ENCODE measurements around the gene RTRAF. TPM values are rescaled to one million over a fixed set of nuclear protein-coding genes. Genes with fewer than 3 reads are reported as not detected.
A peak's percentile ranks its signal among the peaks of the same experiment; 100 is the strongest.

RTRAF gene
- total and polyA plus RNA-seq, 4 donors: 84.1 to 167 (median 134) TPM

DNA sequence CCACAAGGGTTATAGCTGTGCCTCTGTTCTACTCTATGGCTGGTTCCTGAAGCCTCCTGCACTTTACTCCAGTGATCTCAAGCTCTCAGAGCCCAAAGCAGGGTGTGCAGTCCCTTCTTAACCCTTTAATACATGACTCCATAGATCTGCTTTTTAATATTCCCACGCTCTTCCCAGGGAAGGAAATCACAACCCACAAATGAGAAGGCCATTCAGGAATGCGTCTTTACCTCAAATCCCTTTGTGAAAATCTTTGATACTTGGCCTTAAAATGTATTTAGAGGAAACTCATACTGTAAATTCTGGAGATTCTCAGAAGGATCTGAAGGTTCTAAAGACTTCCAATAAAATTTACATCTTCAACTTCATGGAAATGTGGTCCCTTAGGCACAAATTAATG lies 62.5 kb downstream of the RTRAF start:
- Histone ChIP-seq H3K36me3 (ENCODE audit: control insufficient read depth in 4 of 4, insufficient read depth in 4 of 4, low read length in 4 of 4) (peaks cover 0 to 14% (median 5%) of the 10 kb centered on the region in 4 donors), H3K4me1 (ENCODE audit: control insufficient read depth in 5 of 5, insufficient read depth in 5 of 5, low read length in 5 of 5) (peaks cover 9 to 49% (median 39%) of the 10 kb centered on the region in 5 donors), H3K27me3 (ENCODE audit: control insufficient read depth in 3 of 3, insufficient read depth in 3 of 3, low read length in 2 of 3) (no peaks in the 10 kb centered on the region), H3K27ac (ENCODE audit: low read depth in 1 of 2, low read length in 1 of 2) (peak overlapping the region in 1 of 2 donors; percentile 80), H3K4me3 (no peak overlapping the region), H3K9ac (ENCODE audit: insufficient read depth in 1 of 2, low read length in 2 of 2) (no peak overlapping the region), H3K9me3 (ENCODE audit: control insufficient read depth in 4 of 4, insufficient read depth in 3 of 4, low read length in 3 of 4) (no peaks in the 10 kb centered on the region)
- WGBS, 2 donors: 46 to 70% methylated on average over 2 of the region's 2 CpGs
- no peak for TF ChIP-seq CTCF (IDR thresholded peaks at IDR 0.05; ENCODE audit: control extremely low read depth, extremely low read depth)
- ATAC-seq (ENCODE audit: insufficient read depth, low FRiP score) (no peak), DNase-seq (no peak)

DNA sequence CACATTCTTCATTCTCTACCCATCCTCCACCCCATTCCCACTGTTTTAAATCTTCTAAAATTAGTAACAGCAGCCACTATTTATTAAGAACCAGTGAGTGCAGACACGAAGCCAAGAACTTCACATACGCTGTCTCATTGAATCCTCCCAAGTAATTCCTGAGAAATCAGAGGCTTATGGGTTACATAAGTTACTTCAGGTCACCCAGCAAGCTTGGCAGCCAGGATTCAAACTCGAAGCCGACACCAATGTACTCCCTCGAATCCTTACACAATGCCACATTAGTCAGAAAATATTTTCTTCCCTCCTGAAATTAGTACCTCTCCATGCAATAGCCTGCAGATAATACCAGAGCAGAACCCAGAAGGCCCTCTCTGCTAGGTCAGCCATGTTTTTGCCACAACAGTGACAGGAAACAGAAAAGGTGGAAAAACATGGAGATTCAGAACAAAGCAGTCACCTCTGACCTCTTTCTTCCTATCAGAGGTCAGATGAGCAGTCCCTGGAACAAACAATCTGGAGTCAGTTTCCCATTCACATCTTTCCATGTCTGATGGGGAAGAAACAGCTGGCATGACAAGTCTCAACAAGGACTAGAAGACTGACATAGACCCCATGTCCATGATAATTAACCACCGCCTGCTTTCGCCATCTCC lies 63.1 kb downstream of the RTRAF start:
- H3K4me3 ChIP-seq: no peak overlapping the region
- no peaks in the 10 kb centered on the region for H3K9me3 ChIP-seq (ENCODE audit: control insufficient read depth in 4 of 4, insufficient read depth in 3 of 4, low read length in 3 of 4)
- peaks cover 9 to 49% (median 36%) of the 10 kb centered on the region in 5 donors for H3K4me1 ChIP-seq (ENCODE audit: control insufficient read depth in 5 of 5, insufficient read depth in 5 of 5, low read length in 5 of 5)
- H3K9ac ChIP-seq (ENCODE audit: insufficient read depth in 1 of 2, low read length in 2 of 2): peak overlapping the region in 1 of 2 donors; percentile 34
- no peak for TF ChIP-seq CTCF (IDR thresholded peaks at IDR 0.05; ENCODE audit: control extremely low read depth, extremely low read depth)
- H3K27ac ChIP-seq (ENCODE audit: low read depth in 1 of 2, low read length in 1 of 2): peak overlapping the region; percentile 64 to 80
- no peaks in the 10 kb centered on the region for H3K27me3 ChIP-seq (ENCODE audit: control insufficient read depth in 3 of 3, insufficient read depth in 3 of 3, low read length in 2 of 3)
- ATAC-seq (ENCODE audit: insufficient read depth, low FRiP score): no peak
- WGBS, 2 donors: 69 to 85% methylated on average over 7 of the region's 7 CpGs
- peak in 2 of 3 donors; percentile 51 to 81 for DNase-seq
- H3K36me3 ChIP-seq (ENCODE audit: control insufficient read depth in 4 of 4, insufficient read depth in 4 of 4, low read length in 4 of 4): peaks cover 0 to 14% (median 7%) of the 10 kb centered on the region in 4 donors

GRCh38 chr14:52053044-52053443 lies 63.7 kb downstream of the RTRAF start:
- no peak overlapping the region for H3K4me3 ChIP-seq
- H3K36me3 ChIP-seq (ENCODE audit: control insufficient read depth in 4 of 4, insufficient read depth in 4 of 4, low read length in 4 of 4): peaks cover 0 to 14% (median 7%) of the 10 kb centered on the region in 4 donors
- peaks cover 9 to 49% (median 29%) of the 10 kb centered on the region in 5 donors for H3K4me1 ChIP-seq (ENCODE audit: control insufficient read depth in 5 of 5, insufficient read depth in 5 of 5, low read length in 5 of 5)
- 58 to 80% methylated on average over 5 of the region's 5 CpGs for WGBS, 2 donors
- TF ChIP-seq CTCF (IDR thresholded peaks at IDR 0.05; ENCODE audit: control extremely low read depth, extremely low read depth): no peak
- DNase-seq: peak in 2 of 3 donors; percentile 49 to 73
- peak overlapping the region in 1 of 2 donors; percentile 34 for H3K9ac ChIP-seq (ENCODE audit: insufficient read depth in 1 of 2, low read length in 2 of 2)
- H3K27ac ChIP-seq (ENCODE audit: low read depth in 1 of 2, low read length in 1 of 2): peak overlapping the region; percentile 64 to 80
- no peaks in the 10 kb centered on the region for H3K9me3 ChIP-seq (ENCODE audit: control insufficient read depth in 4 of 4, insufficient read depth in 3 of 4, low read length in 3 of 4)
- peak; percentile 22 for ATAC-seq (ENCODE audit: insufficient read depth, low FRiP score)
- H3K27me3 ChIP-seq (ENCODE audit: control insufficient read depth in 3 of 3, insufficient read depth in 3 of 3, low read length in 2 of 3): no peaks in the 10 kb centered on the region
